ENCODE measurements around the gene PPP1R1A.

DNA sequence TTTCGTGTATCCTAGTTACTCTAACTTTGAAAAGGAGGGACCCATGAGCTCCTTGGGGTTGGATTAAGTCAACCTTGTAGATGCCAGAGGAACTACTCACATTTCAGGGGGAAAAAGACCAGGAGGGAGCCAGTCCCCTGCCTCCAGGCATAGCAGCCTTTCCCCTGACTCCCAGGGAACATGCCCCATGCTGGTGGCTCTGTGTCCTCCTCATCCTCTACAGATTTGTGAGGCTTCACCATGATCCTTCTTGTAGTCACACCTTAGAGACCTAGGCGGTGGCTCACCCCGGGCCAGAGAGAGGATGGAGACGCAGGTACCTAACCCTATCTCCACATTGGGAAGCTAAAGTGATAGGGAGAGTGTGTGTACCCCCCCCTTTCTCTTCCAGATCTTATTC lies 16.0 kb upstream of the PPP1R1A start:
- TF ChIP-seq, protein P1, sequence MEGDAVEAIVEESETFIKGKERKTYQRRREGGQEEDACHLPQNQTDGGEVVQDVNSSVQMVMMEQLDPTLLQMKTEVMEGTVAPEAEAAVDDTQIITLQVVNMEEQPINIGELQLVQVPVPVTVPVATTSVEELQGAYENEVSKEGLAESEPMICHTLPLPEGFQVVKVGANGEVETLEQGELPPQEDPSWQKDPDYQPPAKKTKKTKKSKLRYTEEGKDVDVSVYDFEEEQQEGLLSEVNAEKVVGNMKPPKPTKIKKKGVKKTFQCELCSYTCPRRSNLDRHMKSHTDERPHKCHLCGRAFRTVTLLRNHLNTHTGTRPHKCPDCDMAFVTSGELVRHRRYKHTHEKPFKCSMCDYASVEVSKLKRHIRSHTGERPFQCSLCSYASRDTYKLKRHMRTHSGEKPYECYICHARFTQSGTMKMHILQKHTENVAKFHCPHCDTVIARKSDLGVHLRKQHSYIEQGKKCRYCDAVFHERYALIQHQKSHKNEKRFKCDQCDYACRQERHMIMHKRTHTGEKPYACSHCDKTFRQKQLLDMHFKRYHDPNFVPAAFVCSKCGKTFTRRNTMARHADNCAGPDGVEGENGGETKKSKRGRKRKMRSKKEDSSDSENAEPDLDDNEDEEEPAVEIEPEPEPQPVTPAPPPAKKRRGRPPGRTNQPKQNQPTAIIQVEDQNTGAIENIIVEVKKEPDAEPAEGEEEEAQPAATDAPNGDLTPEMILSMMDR (IDR thresholded peaks at IDR 0.05) = no peak
- no peak for TF ChIP-seq EZH2 (IDR thresholded peaks at IDR 0.05)
- no peak for TF ChIP-seq EZH2phosphoT487 (IDR thresholded peaks at IDR 0.05)

Data from neural progenitor cell (in vitro differentiated cells).